Measurements from ENCODE around the gene NFATC1.

DNA sequence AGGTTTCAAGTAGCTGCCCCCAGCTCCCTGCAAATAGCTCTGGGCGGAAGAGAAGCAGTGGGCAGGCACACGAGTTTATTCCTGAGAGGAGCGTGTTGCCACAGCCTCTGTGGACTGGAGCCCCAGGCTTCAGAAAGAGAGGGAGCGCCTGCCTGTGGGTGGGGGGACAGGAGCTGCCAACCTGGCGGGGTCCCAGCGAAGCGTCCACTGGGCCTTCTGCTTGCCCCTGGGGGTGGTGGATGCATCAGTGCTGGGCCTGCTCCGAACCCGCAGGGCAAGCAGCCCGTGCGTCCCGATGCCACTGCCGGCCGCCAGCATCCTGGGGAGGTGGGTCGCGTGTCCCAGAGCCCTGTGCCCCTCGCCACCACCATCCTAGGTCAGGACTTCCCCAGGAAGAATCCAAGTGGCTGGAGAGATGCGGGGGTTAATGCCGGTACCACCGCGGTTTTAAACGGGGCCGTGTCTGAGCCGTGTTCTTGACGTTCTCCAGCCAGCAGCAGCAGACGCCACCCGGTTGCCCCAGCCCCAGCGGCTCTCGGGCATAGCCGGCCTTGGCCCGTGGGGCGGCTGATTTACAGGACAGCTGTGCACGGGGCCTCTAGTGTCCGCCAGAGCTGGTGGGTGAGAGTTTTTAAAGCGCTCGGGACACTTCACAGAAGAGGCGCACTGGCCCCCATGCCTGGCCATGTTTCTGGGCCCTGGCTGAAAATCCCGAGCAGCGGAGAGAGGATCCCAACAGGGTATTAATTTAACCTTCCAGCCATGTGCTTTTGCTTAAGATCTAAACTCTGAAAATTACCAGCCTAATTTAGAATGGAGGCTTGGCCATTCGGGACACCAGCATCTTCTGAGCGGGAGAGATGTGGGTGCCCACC lies 84.7 kb downstream of the NFATC1 start:
- TF ChIP-seq GATA3 (IDR thresholded peaks at IDR 0.05; ENCODE audit: low read depth, low read length) (no peak), GATA2 (IDR thresholded peaks at IDR 0.05; ENCODE audit: low read depth, low read length) (no peak)

Data from SH-SY5Y (cell line).